GM21360 (cell line): ENCODE data around the gene CACNB2.

Experiments used
- ATAC-seq: cut with Tn5 transposase; IDR thresholded peaks from one replicate; pipeline ENCODE4 v1.9.1; 2021; ENCODE audit warnings: mild to moderate bottlenecking, moderate library complexity; ENCODE audit not compliant: unreplicated experiment

The CACNB2 gene

DNA sequence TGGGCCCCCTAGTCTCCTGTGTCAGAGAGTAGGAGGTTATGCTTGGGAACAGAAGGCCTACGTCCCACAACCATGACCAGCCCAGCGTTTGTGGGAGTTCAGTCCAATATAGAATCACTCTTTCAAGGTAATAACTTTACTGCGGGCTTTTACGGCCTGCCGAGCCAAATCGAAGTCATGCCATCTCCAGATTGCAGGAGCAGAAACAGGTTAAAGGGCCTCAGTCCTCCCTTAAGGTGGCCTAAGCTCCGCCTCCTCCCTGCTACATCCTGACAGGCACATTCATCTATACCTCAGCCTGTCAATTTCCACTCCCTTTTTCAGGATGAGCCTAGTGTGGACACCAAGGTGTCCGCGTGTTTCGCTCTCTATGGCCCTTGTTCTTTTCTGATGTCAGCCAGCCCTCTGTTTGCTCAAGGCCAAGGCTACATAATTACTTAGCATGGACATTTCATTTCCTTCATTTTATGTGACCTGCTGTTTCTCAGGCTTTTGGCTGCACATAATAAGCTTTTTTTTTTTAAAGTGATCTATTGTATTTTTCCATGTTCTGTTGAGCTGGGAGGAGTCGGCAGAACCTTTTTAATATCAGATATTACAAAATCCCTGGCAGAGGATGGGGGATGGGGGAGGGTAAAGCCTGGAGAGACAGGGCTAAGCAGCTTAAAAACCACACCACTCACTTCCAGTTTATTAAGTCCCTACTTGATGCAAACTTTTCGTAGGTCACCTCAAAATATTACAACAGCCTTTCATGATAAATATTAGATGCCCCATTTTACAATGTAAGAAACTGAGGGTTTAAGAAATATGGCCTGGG lies 84.6 kb downstream of the CACNB2 start:
- no peak for ATAC-seq

DNA sequence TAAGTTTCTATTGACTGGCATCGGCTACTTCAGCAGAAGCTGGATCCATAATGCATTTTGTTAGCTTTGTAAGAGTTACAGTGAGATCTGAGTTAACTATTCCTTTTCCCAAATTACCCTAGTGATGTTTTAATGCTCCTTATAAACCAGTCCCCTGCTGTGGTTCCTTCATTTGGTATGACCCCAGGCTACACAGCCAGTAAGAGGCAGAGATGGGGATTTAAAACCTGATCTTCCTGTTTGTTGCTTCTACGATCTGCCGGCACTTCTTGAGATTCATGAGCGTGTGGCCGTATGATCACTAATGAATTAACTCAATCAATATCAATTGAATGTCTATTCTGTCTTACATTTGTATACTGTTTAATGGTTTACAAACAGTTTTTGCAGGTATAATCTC lies 86.1 kb downstream of the CACNB2 start:
- no peak for ATAC-seq

DNA sequence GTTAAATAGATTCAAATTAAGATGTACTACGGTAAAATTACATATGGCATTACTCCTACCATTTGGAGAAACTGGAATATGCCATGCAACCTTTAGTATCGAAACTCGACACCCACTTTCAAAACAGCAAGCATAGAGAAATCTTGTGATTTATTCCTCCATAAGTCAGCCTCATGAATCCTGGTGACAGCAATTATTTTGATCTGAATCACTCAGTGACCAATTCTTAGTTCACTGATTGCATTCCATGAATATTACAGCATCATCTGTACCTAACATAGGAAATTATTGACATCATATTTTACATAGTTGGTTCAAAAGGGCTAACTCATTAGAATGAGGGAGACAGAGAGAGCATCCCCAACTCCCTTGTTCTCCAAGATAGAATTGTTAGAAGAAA lies 89.6 kb downstream of the CACNB2 start:
- ATAC-seq, result no peak

DNA sequence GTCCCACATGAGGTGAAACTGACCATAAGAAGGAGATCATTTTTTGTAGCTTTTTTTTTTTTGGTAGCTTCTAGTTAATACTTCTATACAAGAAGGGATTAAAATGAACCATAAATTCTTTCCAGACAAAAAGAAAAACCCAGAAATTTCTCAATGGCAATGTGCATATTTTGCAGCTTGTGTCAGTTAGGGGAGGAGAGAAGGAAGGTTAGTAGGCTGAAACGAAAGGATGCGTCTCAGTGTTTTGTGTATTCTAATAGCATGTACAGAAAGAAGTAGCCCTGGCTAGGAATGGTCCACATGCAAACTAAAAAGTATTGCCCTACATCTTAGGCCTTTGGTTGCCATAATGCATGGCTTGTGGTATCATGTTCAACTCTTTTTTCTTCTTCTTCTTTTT lies 90.6 kb downstream of the CACNB2 start:
- no peak for ATAC-seq

DNA sequence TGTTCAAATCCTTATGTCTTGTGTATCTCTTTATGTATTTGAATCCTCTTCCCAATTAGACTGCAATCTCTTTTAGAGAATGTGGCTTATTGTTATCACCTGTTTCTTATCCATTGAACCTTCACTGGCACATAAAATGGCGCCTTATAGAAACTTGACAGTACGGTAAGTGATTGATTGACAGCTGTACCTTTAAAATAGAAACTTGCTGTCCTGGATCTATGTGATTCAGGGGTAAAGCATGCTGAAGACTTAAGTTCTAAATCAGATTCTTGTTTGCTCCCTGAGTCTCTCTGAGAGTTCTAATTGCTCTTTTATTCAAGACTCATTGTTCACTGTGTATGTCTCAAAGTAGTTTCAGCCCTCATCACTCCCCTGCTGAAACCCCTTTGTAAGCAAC lies 91.3 kb downstream of the CACNB2 start:
- no peak for ATAC-seq

DNA sequence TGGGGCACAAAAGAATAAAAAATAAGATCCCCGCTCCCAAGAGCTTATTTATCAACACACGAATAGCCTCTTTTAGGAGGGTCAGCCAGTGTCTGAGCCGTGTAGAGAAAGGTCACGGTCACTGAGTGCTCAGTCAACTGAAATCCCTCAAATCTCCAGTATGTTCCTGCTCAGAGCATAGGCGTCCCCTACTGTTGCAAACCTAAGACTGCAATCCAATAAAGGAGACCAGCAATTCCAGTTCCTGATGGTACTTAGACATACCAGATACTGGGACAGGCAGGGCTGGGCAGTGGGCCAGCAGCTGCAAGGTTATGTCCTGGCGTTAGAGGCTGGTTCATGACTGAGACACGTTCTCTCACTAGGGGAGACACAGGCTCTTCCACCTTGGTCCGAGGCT lies 93.6 kb downstream of the CACNB2 start:
- no peak for ATAC-seq

DNA sequence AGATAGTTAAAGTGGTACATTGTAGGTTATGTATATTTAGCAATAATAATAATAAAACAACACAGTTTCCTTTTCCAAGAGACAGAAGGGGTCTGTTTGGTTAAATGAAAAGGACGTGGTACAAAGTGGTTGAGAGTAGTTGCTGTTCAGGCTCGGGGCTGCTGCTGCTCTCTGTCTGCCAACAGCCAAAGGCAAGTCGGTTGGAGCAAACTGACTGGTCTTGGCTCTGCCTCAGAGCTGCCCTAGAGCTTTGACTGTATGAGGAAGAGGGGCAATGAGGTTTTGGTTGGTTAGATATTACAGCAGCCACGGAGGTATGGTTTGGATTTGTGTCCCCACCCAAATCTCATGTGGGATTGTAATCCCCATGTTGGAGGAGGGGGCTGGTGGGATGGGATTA lies 95.3 kb downstream of the CACNB2 start:
- no peak for ATAC-seq

DNA sequence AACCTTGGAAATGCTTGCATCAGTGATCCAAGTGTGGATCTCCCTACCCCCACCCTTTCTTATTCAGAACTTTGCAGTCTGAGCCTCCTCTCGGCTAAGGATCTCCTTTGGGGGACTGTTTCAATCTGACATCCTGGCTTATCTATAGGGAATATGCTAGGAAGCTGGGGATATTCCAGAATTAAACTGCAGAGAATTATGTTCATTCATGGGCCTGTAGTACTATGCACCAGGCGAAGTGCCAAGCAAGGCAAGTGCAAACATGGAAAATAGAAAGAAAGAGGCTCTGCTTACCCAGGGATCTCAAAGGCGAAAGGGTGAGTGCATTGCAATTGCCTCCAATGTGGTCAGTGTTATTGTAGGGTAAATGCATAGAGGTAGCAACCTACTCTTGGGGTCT lies 96.5 kb downstream of the CACNB2 start:
- no peak for ATAC-seq

DNA sequence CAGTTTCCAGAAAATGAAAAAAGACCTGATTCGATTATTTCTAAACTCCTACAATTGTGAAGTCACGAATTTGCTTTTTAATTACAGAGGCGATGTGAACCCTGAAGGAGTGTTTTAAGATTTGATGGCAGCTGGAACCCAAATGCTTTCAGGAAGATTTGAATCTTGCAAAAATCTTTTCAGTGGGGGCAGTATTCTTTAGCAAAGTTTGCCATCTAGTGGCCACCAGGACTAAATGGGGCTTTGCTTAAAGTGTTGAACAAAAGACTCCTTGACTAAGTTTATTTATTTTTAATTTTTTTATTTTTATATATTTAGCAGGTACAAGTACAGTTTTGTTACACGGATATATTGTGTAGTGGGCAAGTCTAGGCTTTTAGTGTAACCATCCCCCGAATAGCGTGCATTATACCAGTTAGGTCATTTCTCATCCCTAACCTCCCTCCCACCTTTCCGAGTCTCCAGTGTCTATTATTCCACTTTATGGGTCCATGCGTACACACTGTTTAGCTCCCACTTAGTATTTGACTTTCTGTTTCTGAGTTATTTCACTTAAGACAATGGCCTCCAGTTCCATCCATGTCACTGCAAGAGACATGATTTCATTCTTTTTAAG lies 98.8 kb downstream of the CACNB2 start:
- no peak for ATAC-seq

DNA sequence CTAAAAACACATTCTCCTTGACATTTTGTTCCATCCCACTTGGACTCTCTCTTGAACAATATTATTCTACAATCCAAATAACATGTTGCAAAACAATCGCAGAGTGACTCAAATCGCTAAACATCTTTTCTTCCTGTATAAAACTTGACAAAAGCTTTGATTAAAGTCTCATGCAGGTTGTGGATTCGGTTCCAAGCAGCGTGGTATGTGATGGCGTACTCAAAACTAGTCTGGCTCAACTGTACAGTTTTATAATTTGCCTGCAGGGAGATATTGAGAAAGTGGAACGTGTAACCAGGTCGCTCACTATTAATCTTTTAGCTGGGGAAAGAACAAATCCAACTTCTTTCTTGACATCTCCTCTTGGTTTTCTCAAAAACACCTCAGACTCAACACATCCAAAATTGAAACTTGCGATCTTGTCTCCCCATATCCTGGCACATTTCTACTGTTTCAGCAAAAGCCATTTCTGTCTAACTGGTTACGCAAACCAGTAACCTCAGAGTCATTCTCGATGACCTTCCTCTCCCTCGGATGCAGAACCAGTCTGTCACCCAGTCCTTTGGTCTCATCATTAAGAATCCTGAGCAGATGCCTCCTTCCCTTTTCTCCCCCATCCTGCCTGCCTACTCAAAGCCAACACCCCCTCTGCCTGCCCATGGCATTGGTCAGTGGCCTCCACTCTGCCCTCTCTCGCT lies 100.1 kb downstream of the CACNB2 start:
- no peak for ATAC-seq

DNA sequence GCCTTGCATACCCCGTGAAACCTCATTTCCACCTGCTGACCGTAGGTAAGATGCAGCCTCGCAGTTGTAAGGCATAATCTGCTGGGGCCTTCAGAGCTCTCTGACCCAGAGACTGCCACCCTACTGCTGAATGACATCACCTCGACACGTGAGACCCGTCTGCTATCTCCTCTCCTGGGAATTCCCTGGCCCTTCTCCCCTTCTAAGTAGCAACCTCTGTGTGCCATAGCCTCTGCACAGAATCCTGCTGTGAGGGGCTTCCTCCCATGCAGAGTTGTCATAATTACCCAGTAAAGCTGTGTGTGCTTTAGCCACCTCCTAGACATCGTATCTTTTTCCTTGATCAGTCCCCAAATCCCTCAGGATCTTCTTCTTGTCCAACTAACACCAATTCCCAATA lies 106.7 kb downstream of the CACNB2 start:
- ATAC-seq, result no peak

DNA sequence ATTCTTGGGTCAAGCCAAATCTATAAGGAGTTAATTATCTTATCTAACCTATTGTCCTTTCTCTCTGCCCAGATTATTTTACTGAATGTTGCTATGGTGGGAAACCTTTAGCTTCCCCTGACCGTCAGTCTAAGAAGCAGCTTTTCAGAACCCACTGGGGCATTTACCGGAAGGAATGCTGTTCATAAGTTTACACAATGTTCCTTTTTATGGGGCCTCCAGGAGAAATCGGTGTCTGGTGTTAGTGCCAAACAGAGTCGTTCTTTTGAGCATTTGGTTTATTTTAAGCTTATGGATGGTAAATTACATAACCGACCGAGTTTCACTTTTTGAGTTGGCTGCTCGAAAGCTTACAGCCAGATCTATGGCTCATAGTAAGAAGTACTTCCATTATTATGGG lies 111.9 kb downstream of the CACNB2 start:
- ATAC-seq, result no peak

DNA sequence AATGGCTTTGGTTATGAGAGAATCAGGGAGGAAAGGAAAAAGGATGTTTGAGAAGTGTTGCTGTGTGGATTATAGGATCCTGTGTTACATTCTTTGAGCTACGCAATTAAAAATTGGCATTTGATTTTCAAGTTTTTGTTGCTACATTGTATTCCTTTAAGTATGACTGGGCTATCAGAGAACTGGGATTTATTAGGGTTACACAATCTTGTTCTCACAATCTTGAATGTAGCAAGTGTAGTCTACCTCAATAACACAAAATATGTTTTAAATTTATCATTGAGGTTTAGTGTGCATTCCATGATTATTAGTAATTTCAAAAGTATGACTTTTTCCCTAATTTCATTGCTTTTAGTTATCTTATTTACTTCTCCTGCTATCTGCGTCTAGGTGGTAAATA lies 113.9 kb downstream of the CACNB2 start:
- no peak for ATAC-seq

DNA sequence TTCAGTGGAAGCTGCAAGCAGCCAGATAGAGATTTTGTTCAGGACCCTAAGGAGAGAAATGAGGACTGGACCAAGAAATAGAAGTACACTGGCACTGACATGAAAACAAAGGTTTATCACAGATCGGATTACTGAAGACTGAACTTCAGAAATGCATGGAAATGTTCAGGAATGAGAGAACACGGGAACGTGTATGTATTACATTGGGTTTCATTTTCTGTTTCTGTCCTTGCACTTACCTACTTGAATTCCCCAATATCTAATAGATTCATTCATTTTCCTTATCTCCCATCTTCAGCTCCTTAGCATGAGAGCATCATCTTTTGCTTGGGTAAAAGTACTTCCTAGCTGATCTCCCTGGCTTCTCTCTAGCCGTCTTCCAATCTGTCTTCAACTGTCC lies 114.5 kb downstream of the CACNB2 start:
- ATAC-seq, result no peak

DNA sequence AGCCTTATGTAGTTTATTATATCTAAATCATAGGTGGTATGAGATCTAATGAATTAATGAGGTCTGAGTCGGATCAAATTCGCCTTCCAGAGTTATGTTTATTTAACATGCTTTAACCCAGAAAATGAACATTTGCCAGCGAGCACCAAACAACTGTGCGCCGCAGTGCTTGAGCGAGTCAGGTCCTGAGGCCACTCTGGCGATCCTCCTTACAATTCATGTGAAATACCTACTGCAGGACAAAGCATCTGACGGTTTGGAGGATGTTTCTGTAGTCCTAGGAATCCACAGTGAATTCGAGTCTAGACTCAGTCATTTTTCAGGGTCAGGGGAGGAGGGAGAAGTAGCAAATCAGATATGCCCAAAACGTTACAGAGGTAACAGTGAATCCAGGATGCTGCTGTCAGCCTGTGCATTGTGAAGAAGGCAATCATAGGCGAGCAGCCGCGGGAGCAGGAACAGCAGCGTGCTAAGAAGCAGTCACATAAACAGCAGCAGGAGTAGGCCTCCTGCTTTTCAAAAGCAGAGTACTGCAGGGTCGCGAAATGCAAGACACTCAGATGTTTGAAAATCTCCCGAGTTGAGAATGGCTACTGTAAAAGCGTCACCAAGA lies 120.2 kb downstream of the CACNB2 start:
- no peak for ATAC-seq

DNA sequence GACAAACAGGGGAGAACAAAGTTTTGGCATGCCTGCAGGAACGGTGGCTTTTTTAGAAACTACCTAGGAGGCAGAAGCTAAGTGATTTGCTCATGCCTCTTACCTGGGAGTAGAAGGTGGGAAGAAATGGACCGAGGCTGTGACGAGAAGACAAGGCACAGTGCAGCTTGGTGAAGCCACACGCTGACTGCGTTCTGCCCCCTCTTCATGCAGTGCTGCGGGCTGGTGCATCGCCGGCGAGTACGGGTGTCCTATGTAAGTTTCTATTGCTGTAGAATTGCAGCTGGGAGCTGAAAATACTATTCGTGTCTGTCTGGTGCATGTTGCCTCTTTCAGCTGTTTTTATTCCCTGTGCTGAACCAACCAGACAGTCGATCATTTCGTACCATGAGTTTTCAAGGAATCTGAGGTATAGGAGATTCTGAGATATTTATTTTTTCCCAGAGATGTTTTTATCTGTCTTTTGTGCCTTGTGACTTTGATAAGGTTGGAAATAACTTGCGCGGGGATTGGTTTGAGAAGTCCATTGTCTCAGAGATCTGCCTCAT lies 120.9 kb downstream of the CACNB2 start:
- no peak for ATAC-seq

DNA sequence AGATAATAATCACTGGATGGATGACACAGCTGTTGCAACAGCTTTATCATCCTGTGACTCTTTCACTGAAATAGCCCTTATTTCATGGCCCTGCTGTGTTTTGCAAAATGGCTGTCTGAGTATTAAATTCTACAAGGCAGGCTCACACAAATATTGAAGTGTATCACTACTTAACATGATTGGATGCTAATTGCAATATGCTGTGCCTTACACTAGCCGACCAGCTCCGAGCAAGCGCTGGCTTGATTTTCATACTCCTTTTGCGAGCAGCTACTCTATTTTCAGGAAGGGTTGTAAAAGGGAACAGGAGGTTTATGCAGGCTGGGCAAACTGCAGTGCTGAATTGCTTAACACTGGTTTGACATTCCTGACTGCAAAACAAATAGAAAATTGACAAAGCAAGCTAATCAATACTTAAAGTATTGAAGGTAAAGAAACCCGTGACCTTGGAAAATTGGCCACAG lies 121.6 kb downstream of the CACNB2 start:
- no peak for ATAC-seq

DNA sequence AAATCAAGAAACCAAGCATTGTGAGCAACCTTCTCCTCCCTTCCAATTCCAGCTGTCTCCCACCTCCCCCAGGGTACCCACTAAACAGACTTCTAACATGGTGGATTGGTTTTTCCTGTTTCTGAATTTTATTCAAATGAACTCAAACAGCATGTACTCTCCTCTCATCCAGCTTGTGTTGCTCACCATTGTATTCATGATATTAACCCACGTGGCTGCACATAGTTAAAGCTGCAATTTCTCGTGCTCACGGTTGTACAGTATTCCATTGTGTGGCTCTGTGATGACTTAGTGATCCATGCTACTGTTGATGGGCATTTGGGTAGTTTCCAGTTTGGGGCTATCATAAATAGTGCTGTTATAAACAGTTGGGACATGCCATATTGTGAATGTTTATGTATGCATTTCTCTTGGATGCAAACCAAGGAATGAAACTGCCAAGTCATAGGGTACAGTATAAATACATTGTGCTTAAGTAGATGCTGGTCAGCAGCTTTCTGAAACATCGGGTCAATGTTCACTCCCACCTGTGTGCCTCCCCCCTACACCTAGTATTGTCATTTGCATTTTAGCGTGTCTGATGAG lies 124.3 kb downstream of the CACNB2 start:
- ATAC-seq, result no peak

DNA sequence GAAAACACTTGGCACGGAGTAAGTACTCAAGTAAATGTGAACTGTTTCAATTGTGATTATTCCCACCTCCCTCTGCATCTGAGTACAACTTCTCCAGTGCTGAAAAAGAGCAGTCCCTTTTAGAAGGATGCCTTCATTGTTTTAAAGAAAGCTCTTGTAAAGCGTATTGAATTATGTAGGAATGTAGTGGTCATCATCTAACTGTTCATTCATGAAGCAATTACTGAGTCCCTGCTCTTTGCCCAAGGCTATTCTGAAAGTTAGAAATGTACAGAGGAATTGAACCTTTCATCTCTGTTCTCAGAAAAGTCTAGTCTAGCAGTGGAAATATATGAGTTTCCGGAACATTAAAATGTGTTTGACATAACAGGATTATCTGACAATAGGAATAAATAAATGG lies 127.8 kb downstream of the CACNB2 start:
- ATAC-seq, result no peak

DNA sequence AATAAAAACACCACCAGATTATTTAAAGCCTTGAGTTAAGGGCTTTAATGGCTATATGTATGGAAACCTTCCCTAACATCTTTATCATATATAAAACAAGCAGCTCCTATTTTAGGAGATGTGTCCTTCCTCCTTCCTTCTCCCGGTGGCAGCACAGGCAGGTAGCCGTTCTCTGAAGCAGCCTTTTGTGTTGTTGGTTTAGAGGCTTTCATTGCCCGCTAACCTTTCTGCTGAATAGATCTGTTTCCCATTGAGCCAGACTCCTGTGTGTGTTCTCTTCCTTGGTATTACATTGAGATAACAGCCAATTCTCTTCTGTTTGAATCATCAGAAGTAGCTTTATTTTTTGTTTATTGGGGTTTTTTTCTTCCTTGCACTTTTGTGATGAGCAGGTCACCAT lies 131.3 kb downstream of the CACNB2 start:
- no peak for ATAC-seq

DNA sequence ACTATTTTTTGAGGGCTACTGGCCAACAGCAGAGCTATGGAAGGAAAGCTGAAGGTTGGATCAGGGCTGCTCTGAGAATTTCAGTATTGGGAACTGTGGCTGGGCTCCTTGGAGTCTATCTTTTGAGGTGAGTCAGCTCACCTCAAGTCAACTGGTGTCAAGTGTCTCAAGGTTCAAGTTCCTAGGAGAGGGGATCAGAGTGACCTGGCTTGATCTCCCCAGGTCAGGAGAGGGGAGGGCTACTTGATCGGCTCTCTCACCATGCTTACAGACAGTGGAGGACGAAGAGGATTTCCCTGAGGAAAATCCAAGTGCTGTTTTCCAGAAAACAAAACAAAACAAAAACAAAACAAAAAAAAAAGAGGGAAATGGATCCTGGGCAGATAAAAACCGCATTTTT lies 132.8 kb downstream of the CACNB2 start:
- ATAC-seq, result no peak
